IMR-90 (cell line): ENCODE data around the gene NPAS3. TPM values are rescaled to one million over a fixed set of nuclear protein-coding genes. Genes with fewer than 3 reads are reported as not detected.

Experiments used
- ATAC-seq: fragments of 200-7000 bp; cut with Tn5 transposase; 2 replicates; pipeline ENCODE4 v1.9.1; 2020; ENCODE audit warnings: low read depth, mild to moderate bottlenecking, moderate library complexity
- BruUV-seq: library from RNA; stranded (reverse); fragments of 400-500 nt; replicated peaks from 2 replicates; lab custom pipeline; 2021; lab: Mats Ljungman, UMichigan
- CTCF ChIA-PET: fragments of 300-600 bp; formaldehyde crosslinking; extraction: SDS; loops from one replicate; lab custom pipeline; 2021; ENCODE audit warnings: antibody characterized with exemption; lab: Yijun Ruan, JAX
- POLR2A ChIA-PET: fragments of 300-600 bp; sonication (Branson Sonifier 250); formaldehyde crosslinking; loops from one replicate; lab custom pipeline; 2022; ENCODE audit warnings: antibody characterized with exemption; ENCODE audit not compliant: unreplicated experiment; lab: Charles Lee
- DNase-seq: peaks from one replicate; pipeline ENCODE4 v3.0.0; 2013
- H2AFZ ChIP-seq: replicated peaks from 2 replicates; pipeline ENCODE3; 2013; ENCODE audit warnings: low read length, mild to moderate bottlenecking; ENCODE audit not compliant: poor library complexity
- H2AK5ac ChIP-seq: 2 replicates; pipeline ENCODE4 v1.6.1; 2013; ENCODE audit warnings: low read depth, low read length, inconsistent platforms
- H2AK9ac ChIP-seq: replicated peaks from 2 replicates; pipeline ENCODE3; 2013; ENCODE audit warnings: mild to moderate bottlenecking, low read depth, low read length, moderate library complexity; ENCODE audit not compliant: poor library complexity
- H2BK120ac ChIP-seq: 2 replicates; pipeline ENCODE4 v1.6.1; 2013; ENCODE audit warnings: low read depth, low read length, inconsistent platforms
- H2BK15ac ChIP-seq: 3 replicates; pipeline ENCODE4 v1.6.1; 2013; ENCODE audit warnings: low read depth, low read length, inconsistent platforms
- H2BK20ac ChIP-seq: 2 replicates; pipeline ENCODE4 v1.6.1; 2013; ENCODE audit warnings: low read depth, mild to moderate bottlenecking, inconsistent platforms, low read length, moderate library complexity
- H2BK5ac ChIP-seq: 2 replicates; pipeline ENCODE4 v1.6.1; 2013; ENCODE audit warnings: mild to moderate bottlenecking, low read depth, low read length, inconsistent platforms; ENCODE audit not compliant: poor library complexity, severe bottlenecking
- H3K14ac ChIP-seq: replicated peaks from 2 replicates; pipeline ENCODE4 v1.6.1; 2013; ENCODE audit warnings: low read depth, low read length, inconsistent platforms
- H3K18ac ChIP-seq: 2 replicates; pipeline ENCODE4 v1.6.1; 2013; ENCODE audit warnings: low read depth, low read length, control low read depth
- H3K23ac ChIP-seq: 2 replicates; pipeline ENCODE4 v1.6.1; 2013; ENCODE audit warnings: low read depth, low read length, inconsistent platforms
- H3K27ac ChIP-seq: 2 replicates; pipeline ENCODE4 v1.5.1; 2013; ENCODE audit warnings: mild to moderate bottlenecking, control low read depth, low read length; ENCODE audit not compliant: insufficient read depth
- H3K27me3 ChIP-seq: 2 replicates; pipeline ENCODE4 v1.6.1; 2013; ENCODE audit warnings: low read length; ENCODE audit not compliant: control insufficient read depth, insufficient read depth
- H3K36me3 ChIP-seq: 2 replicates; pipeline ENCODE4 v1.6.1; 2013; ENCODE audit warnings: low read length, mixed read lengths; ENCODE audit not compliant: control insufficient read depth, insufficient read depth
- H3K4ac ChIP-seq: 2 replicates; pipeline ENCODE4 v1.6.1; 2013; ENCODE audit warnings: low read depth, low read length, inconsistent platforms
- H3K4me1 ChIP-seq: 2 replicates; pipeline ENCODE4 v1.6.1; 2013; ENCODE audit warnings: low read length, mixed read lengths; ENCODE audit not compliant: control insufficient read depth, insufficient read depth
- H3K4me2 ChIP-seq: 2 replicates; pipeline ENCODE4 v1.6.1; 2013; ENCODE audit warnings: low read depth, mild to moderate bottlenecking, control low read depth, low read length, moderate library complexity
- H3K4me3 ChIP-seq: 2 replicates; pipeline ENCODE4 v1.5.1; 2013; ENCODE audit warnings: low read depth, mild to moderate bottlenecking, control low read depth, low read length, moderate library complexity; ENCODE audit not compliant: insufficient read depth
- H3K56ac ChIP-seq: 2 replicates; pipeline ENCODE4 v1.6.1; 2013; ENCODE audit warnings: low read length, inconsistent platforms; ENCODE audit not compliant: insufficient read depth; ENCODE audit errors: extremely low read depth
- H3K79me1 ChIP-seq, 2 experiments: 2 replicates each; pipeline ENCODE4 v1.6.1; 2013; ENCODE audit warnings: low read length in 2 of 2, inconsistent platforms in 1 of 2, low read depth in 1 of 2
- H3K9ac ChIP-seq: 2 replicates; pipeline ENCODE4 v1.6.1; 2013; ENCODE audit warnings: low read depth, low read length, control low read depth
- H3K9me1 ChIP-seq: 2 replicates; pipeline ENCODE4 v1.6.1; 2013; ENCODE audit warnings: low read length, inconsistent platforms; ENCODE audit not compliant: insufficient read depth
- H3K9me3 ChIP-seq: 2 replicates; pipeline ENCODE4 v1.6.1; 2013; ENCODE audit warnings: low read length; ENCODE audit not compliant: control insufficient read depth, insufficient read depth
- H4K20me1 ChIP-seq: 2 replicates; pipeline ENCODE4 v1.6.1; 2013; ENCODE audit warnings: low read length, inconsistent platforms; ENCODE audit not compliant: insufficient read depth
- H4K5ac ChIP-seq: 2 replicates; pipeline ENCODE4 v1.6.1; 2013; ENCODE audit warnings: mild to moderate bottlenecking, low read depth, low read length, control low read depth
- H4K8ac ChIP-seq, 2 experiments: 2 replicates each; pipeline ENCODE4 v1.6.1; 2013; ENCODE audit warnings: low read depth in 2 of 2, low read length in 2 of 2, control low read depth in 1 of 2, inconsistent platforms in 1 of 2
- H4K91ac ChIP-seq: 2 replicates; pipeline ENCODE4 v1.6.1; 2013; ENCODE audit warnings: low read depth, low read length, inconsistent platforms; ENCODE audit not compliant: insufficient read depth
- NFE2L2 ChIP-seq: fragments of 150-350 bp; IDR thresholded peaks from 2 replicates; pipeline ENCODE4 v1.6.1; 2016; ENCODE audit warnings: low read depth, mild to moderate bottlenecking, low read length
- POLR2A ChIP-seq: IDR thresholded peaks from 2 replicates; pipeline ENCODE4 v1.6.1; 2012; ENCODE audit warnings: mild to moderate bottlenecking, low read depth, low read length
- WGBS, 2 experiments: methylation state at CpG; one replicate each; pipeline versions ENCODE4 v1.1.5 to v1.1.7; 2013; ENCODE audit warnings: missing lambda C conversion rate in 2 of 2; ENCODE audit not compliant: insufficient read length in 1 of 2; ENCODE audit errors: extremely low coverage in 2 of 2; 5-methylcytosine and 5-hydroxymethylcytosine counted together
- dilution Hi-C: fragments of 300-500 bp; cut with HindIII; formaldehyde crosslinking; loops from one replicate; pipeline ENCODE4 v1.14.3; 2018; ENCODE audit warnings: low sequenced_read_pairs; ENCODE audit not compliant: unreplicated experiment
- in situ Hi-C: fragments of 300-500 bp; cut with MboI; formaldehyde crosslinking; loops from 3 replicates; pipeline ENCODE4 v1.14.3; 2019; ENCODE audit warnings: low sequenced_read_pairs, inconsistent platforms, mixed read lengths
- intact Hi-C: fragments of 100-400 bp; cut with micrococcal nuclease; formaldehyde crosslinking; loops from 2 replicates; pipeline ENCODE4 v1.10.0; 2022
- polyA plus RNA-seq, 3 experiments: library from polyadenylated mRNA; depleted of rRNA; stranded (reverse); fragments of >200 nt; gene quantifications; 2 replicates each; pipeline ENCODE4 v1.2.3, GENCODE V29; 2012; ENCODE audit warnings: low replicate concordance in 1 of 3
- total RNA-seq: library from RNA; depleted of rRNA; stranded (reverse); fragments of >200 nt; gene quantifications from 2 replicates; pipeline ENCODE4 v1.2.3, GENCODE V29; 2012

The NPAS3 gene
- total and polyA plus RNA-seq, 2 of the 4 experiments (the other 2 are of a cell fraction): not detected

DNA sequence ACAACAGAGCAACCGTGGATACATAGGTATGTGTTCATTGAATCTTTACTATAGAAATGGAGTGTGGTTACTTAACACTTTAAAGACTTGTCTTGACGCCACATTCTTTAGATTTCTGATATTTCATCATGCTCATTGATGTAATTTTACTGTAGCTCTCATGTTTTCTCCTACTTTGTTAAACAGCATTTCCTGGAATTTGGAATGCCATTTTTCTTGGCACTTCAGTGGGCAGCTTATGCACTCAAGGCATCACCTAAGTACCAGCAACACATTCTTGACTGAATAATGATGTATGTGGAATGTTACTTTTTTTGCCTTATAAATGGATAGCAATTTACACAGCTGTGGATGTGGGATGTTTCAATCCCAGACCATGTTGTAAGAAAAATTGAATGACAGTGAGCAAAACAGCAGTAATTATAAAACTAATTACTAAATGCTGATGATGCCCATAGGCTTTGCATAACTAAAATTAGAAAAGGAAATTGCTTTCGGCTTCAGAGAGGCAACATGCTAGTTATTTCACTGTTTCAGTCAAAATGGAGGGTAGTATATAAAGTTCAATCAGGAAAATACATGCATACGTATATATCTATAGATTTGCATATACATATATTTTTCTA lies 298.5 kb downstream of the NPAS3 start:
- Histone ChIP-seq H3K4me2 (no peak overlapping the region), H3K79me1 (no peaks in the 10 kb centered on the region), H3K56ac (no peak overlapping the region), H3K9ac (no peak overlapping the region), H2BK5ac (no peak overlapping the region), H3K27me3 (no peaks in the 10 kb centered on the region), H2AFZ (no peak overlapping the region), H3K4me3 (no peak overlapping the region), H3K9me1 (no peaks in the 10 kb centered on the region), H2BK120ac (no peak overlapping the region), H2AK5ac (no peak overlapping the region), H3K14ac (no peak overlapping the region), H3K4me1 (no peaks in the 10 kb centered on the region), H4K20me1 (no peaks in the 10 kb centered on the region), H4K8ac (no peak overlapping the region), H3K36me3 (no peaks in the 10 kb centered on the region), H2AK9ac (no peak overlapping the region), H4K91ac (no peak overlapping the region), H3K9me3 (no peaks in the 10 kb centered on the region), H2BK20ac (no peak overlapping the region), H3K18ac (no peak overlapping the region), H2BK15ac (no peak overlapping the region), H3K23ac (no peak overlapping the region), H4K5ac (no peak overlapping the region), H3K4ac (no peak overlapping the region), H3K27ac (no peak overlapping the region)
- ATAC-seq (no peak), DNase-seq (no peak)
- CTCF ChIA-PET: no interaction called here
- in situ Hi-C loops: no loop called here
- BruUV-seq: no TSS peak
- POLR2A ChIA-PET: no interaction called here
- 57% methylated on average over 1 of the region's 4 CpGs; no CpG with 5 or more reads in 1 of the 2 experiments for WGBS, 2 experiments
- no peak for TF ChIP-seq POLR2A
- TF ChIP-seq NFE2L2: no peak
- intact Hi-C loops: no loop called here
- dilution Hi-C loops: no loop called here
